Endothelial cell of hepatic sinusoid (primary cell): ENCODE results near the gene EMD.
"Not testable (repeated sequence)": the region's sequence is repeated elsewhere in the genome, so short reads cannot be mapped to it uniquely, and the experiment has no call there.

Source experiments
- in situ Hi-C: cut with HindIII; loops from 2 replicates; pipeline ENCODE4 v1.10.0; 2017; ENCODE audit warnings: low sequenced_read_pairs

Gene EMD

DNA sequence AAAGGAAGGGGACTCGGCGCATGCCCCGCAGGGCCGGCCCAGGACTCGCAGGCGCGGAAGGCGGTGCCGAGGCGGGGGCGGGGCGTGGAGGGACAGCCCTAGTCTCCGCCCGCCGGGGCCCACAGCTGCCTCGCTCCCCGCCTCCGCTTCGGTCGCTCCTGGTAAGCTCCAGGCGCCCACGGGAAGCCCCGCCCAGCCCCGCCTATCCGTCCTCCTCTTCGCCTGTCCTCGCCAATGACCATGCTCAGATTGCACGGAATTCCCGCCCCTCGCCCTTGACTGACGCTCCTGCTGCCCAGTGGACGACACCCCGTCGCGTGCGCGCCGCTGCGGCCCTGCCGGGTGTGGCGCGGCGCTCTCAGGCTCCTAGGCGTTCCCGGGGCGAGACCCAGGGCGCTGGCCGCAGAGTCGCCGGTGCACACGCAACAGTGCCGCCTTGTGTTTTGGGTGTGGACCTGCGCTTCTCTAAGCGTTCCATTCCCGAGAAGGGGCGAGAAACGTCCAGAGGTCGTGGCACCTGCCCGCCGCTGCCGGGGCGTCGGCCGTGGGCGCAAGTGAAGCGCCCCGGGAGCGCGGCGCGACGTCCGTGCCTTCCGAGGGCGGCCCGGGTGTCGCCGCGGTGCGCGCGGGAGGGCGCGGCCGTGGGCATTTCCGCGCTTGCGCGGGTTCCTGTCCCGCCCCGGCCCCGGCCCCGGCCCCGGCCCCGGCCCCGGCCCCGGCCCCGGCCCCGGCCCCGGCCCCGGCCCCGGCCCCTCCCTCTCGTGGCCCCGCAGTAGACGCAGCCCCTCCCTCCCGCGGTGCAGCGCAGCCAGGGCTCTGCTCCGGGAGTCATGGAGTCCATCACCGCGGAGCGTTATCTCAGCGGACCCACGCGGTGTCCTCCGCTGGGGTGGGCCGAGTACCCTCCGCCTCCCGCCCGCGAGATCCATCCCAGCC lies 11.0 kb downstream of the EMD start:
- in situ Hi-C loops, result not testable (repeated sequence)

DNA sequence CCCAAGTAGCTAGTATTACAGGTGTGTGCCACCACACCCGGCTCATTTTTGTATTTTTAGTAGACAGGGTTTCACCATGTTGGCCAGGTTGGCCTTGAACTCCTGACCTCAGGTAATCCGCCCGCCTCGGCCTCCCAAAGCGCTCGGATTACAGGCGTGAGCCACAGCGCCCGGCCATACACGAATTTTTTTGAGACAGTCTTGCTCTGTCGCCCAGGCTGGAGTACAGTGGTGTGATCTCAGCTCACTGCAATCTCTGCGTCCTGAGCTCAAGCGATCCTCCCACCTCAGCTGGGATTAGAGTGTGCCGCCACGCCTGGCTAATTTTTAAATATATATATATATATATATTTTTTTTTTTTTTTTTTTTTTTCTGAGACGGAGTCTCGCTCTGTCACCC lies 17.3 kb downstream of the EMD start:
- in situ Hi-C loops, result not testable (repeated sequence)

DNA sequence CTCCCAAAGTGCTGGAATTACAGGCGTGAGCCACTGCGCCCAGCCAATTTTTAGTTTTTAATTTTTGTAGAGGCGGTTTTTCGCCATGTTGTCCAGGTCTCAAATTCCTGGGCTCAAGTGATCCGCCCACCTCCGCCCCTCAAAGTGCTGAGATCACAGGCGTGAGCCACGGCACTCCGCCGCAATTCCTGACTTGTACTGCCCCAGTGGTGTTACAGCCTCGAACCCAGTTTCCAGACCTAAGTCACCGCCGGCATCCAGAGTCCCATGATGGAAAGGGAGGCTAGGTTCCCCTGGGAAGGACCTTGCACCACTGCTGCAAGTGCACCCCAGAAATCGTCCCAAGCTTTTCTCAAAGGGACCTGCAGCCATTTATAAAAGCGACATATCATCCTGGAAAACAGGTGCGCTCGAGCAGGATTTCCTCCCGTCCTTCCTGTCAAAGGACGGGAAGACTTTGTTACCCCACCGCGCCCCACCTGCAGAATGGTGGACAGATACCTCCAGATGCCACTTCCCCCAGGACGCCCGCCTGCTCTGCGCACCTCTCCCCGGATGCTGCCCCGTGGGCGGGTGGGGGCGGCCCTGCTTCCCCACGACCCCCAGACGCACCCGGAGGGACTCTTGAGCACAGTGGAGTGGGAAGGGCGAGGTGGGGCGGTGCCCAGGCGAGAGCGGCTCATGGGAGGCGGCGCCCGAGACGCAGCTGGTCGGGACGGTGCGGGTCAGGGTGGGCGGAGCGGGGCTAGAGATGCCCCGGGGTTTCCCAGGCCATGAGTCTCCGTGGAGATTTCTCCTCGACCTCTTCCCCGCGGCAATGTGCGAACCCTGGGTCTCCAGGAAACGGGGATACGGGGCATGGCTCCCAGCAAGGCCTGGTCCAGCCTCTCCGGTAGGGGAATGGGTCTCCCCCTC lies 18.1 kb downstream of the EMD start:
- in situ Hi-C loops, result no loop called here

DNA sequence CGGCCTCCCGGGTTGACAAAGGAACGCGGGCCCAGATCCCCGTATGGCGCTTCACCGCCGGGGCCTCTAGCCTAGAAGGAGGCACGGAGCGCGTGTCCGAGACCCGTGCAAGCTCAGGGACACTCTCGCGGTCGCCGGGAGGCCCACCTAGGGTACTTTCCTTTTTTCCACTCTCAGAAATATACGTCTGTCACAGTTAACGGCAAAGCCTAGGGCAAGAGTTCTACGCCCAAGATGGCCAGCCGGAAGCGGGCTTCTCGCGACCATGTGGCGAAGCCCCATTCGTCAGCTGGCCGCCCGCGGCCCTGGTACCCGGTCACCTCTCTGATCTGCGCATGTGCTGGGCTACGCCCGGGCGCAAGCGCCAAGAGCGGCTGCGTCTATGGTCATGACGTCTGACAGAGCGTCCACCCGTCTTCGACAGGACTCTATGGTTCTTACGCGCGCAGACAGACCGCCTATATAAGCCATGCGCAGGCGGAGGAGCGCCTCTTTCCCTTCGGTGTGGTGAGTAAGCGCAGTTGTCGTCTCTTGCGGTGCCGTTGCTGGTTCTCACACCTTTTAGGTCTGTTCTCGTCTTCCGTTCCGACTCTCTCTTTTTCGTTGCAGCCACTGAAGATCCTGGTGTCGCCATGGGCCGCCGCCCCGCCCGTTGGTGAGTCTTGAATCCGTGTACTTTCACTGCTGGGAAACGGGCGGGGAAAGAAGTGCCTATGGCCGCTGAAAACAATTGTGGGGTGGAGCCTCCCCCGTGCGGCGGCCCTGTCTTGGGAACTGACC lies 19.0 kb downstream of the EMD start, which contains the start of gene RPL10:
Gene RPL10 (plus strand): TSS at position 490 of the 780 bp plus-strand sequence. CDS start 143 bp downstream, at position 633.
- in situ Hi-C loops, result no loop called here

DNA sequence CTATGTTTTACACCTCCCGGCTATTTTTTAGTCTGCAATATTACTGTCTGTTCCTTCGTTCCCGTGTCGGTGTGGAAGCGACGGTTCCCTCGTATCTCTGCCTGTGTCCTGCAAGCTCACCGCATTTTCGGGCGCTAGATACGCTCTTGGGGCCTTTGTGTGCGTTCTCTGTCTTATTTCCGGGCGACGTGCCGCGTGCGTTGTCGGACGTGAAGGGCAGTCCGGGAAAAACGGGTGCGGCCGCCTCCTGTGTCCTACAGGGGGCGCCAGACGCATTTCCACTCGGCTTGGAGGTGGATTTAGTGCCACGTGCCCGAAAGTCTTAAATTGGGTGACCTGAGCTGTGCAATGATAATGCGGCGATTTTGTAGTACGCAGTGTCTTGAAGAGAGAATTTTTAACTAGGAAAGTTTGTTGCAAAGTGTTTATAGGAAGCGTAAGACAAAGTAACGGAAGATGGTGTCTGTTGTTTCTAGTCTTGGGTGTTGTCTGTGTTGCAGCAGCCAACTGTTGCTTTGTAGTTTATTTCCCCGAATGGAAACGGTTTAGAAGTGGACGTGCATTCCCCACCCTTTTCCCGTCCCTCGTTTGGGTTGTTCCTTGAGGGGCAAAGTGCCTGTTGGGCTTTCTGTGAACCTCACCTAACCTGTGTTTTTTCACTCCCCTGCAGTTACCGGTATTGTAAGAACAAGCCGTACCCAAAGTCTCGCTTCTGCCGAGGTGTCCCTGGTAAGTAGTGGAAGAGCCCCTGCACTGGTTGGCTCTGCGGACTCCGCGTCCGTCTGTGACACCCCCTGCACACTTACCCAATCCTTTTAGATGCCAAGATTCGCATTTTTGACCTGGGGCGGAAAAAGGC lies 19.8 kb downstream of the EMD start:
- in situ Hi-C loops, result no loop called here

DNA sequence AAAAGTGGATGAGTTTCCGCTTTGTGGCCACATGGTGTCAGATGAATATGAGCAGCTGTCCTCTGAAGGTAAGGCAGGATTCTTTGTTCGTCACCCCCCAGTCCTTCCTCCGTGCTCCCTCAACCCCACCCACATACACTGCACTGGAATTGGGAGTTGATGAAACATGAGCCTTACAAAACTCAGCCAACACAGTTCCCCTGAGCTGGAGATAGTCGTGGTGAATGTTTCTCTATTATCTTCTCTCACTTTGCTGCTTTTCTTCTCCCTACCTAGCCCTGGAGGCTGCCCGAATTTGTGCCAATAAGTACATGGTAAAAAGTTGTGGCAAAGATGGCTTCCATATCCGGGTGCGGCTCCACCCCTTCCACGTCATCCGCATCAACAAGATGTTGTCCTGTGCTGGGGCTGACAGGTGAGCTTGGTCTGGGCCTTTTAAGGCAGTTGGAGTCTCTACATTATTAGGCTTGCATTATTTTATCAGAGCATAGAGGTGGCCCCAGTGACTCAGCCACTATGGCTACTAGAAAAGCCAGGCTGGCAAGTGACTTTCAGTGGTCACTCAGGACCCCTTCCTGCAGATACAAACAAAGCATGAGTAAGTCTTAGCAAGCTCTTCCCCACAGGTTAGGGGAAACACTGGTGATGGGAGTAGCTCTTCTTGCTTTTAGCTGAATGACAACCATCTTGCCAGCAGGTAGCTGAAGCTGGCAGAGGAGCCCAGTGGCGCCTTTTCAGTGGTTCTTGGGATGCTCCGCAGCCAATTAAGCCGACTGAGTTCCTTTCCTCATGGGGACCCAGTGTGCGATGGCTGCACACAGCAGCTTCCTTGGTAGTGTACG lies 20.7 kb downstream of the EMD start:
- in situ Hi-C loops, result no loop called here

DNA sequence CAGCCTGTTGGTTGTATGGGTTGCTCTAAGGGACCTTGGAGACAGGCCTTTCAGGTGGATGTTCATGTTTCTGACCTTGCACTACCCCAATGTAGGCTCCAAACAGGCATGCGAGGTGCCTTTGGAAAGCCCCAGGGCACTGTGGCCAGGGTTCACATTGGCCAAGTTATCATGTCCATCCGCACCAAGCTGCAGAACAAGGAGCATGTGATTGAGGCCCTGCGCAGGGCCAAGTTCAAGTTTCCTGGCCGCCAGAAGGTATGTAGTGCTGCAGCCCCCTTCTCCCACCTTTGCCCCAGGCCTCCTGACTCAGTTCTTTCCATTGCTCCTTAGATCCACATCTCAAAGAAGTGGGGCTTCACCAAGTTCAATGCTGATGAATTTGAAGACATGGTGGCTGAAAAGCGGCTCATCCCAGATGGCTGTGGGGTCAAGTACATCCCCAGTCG lies 21.3 kb downstream of the EMD start:
- in situ Hi-C loops, result not testable (repeated sequence)

DNA sequence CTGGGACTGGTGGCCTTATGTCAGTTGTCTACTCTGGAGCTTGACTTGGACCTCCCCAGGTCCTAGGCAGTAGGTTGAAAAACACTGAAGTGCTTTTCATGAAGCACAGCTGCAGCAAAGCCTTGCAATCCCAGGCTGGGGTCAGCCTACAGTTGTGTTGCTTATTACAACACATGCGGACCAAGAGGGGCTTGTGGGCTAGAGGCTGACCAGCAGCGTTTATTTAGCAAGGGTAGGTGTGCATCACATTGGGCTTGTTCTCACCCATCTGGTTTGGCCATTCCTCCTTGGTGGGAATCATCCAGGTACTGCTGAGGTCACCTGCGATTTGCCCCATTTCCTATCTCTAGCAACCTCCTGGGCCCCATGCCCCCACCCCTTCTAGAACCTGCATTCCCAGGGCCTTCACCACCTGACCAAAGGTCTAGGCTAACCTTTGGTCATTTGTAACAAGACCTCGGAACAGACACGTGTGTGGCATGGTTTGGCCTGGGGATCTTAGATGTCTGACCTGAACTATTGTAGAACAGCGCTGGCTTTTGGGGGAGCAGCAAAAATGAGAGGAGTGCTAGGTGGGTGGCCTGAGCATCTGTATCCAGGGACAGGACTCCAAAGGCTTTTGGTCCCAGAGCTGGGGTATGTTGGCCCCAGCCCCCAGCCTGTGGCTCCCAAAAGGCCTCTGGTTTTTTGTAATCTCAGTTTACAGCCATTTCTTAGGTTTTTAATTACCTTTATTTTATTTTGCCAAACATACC lies 22.1 kb downstream of the EMD start:
- in situ Hi-C loops, result no loop called here

DNA sequence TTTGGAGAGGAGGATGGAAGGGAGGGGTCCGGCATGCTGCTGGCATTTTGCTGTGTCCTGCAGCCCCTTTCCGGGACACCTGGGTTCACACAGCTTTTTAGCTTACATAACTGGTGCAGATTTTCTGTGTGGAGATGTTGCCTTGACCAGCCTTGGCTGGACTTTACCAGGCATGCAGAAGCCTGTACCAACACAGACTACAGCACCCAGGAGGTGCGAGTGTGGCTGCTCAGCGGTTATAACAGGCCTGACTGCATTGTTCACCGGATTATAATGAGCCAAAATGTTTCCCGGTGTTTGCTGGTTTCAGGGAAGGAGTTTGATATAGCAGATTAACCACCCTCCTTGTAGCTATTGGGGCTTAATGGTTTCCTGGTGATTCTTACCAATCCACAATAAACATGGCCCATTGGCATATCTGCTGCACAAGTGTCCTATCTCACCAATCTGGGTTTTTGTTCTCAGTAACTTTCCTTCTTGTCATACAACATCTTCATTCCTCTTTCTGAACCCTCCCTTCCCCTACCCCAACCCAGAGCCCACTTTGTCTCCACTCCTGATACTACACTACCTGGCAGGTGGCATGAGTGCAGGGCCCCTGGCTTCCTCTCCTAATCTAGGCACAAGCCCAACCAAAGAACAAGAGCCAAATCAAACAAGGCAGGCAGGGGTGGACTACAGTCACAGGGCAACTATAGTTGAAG lies 23.0 kb downstream of the EMD start:
- in situ Hi-C loops, result no loop called here

DNA sequence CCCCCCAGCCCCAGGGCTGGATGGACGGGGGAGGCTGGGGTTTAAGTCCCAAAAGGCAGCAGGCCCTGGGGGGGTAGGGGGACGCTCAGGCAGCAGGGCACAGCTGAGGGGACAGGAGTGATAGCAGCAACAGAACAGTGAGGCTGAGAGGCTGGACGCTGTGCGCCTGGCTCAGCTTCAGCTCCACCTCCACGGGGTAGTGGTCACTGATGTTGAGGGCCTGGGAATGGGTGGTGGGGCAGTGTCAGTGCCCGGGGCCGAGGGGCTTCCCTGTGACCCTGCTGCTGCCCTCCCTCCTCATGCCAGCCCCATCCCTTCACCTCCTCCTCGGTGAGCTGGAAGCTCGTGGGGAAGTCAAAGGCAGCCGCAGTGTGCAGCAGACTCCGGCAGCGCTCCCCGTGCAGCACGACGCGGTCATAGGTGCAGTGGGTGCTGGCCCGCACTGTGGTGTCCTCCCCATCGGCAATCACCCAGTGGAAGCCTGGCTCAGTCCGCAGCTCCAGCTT lies 23.6 kb downstream of the EMD start:
- in situ Hi-C loops, result no loop called here

DNA sequence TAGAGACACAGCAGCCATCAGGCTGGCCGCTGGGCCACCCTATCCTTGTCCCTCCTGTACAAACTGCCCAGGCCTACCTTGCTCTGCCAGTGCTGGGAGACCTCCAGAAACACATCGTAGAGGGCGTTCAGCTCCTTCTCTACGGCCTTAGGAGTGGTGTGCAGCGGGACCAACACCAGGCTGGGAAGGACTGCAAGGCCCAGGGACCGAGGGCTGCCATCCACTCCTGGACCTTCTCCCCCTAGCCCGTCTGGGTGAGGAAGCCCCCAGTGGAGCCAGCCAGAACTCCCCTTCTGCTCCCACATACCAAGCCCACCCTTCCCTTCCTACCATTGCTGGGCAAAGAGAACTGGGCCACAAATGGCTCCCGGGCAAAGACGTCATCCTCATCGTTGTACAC lies 24.1 kb downstream of the EMD start:
- in situ Hi-C loops, result no loop called here

DNA sequence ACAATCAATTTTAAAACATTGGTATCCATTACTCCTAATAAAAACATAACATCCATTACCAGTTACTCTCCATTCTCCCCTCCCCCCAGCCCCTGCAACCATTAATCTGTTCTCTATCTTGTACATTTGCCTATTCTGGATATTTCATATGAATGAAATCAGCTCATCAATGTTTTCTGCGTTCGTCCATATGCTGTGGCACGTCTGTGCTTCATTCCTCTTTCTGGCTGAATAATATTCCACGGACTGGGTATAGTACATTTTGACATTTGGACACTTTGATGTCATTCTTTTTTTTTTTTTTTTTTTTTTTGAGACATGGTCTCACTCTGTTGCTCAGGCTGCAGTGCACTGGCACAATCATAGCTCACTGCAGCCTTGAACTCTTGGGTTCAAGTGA lies 24.8 kb downstream of the EMD start:
- in situ Hi-C loops, result no loop called here

DNA sequence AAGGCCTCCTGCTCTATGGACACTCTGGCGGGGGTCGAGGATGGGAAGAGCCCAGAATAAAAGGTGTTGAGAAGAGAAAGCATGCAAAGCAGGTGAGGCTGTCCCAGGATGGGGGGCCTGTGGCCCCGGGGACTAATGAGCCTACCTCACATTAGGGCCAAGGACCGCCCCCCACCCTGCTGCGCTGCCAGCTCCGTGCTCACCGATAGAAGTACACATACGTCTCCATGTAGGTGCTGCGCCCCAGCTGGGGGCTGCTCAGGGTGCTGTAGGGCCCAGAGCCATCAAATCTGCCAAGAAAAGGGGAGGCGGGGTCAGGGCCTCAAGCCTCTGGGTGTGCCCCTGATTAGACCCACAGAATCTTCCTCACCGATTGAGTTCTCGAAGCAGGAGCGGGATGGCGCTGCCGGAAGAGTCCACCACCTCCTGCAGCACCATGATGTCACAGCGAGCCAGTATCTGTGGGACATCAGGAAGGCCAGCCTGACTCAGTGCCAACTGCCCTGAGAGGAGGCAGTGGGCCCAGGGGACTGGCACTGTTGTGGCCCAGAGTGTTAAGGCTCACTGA lies 25.6 kb downstream of the EMD start:
- in situ Hi-C loops, result no loop called here

DNA sequence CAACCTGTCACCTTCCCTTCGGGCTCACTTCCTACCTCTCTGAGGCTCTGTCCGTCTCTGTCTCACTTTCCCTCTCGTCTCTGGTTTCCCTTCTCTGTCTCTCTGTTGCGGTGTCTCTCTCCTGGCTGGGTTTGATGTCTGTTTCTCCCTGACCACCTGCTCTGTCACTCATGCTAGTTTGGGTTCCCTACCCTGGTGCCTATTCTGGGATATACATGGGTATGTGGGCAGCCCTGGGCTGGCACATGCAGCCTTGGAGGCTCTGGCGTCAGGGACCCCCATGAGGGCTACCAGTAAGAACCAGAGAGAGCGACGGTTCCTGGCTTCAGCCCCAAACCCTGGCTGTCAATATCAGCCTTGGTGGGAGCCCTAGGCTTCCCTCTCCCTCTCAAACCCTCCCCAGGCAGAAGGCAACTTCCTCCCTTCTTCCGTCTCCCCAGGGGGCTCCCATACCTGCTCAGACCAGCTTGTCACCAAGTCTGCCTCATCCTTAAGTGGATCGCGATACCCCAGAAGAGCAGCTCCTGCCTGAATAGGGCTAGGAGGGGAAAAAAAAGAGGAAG lies 29.6 kb downstream of the EMD start:
- in situ Hi-C loops, result no loop called here

DNA sequence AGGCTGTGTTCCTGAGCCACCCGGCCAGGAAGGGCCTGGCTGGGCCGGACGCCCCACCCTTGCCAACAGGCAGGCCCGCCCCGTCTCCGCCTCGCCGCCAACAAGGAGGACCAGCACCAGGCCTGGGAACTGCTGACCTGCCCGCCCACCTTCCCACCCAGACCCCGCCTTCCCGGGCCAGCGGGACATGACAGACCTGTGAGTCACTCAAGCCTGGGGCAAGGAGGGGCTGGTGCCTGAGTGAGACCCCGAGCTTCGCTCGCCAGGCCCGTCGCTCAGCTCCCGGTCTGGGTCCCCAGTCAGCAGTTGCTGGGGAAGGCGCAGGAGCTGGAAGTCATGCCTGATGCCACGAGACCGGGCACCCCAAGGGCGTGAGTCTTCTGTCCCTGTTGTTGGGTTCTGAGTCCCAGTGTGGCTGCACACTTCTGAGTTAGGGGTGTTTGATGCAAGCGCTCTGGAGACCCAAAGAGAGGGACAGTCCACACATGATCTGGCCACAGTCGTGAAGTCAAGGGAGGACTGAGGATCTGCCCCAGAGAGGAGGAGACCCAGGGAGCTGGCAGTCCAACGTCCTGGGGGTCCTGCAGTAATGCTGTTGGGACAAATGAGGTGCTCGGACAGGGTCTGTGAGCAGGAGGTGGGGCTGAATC lies 30.3 kb downstream of the EMD start, which contains the start of gene DNASE1L1:
Gene DNASE1L1 (minus strand): TSS at position 33 of the 650 bp plus-strand sequence. CDS start 3,686 bp downstream, outside the sequence.
- in situ Hi-C loops, result no loop called here

DNA sequence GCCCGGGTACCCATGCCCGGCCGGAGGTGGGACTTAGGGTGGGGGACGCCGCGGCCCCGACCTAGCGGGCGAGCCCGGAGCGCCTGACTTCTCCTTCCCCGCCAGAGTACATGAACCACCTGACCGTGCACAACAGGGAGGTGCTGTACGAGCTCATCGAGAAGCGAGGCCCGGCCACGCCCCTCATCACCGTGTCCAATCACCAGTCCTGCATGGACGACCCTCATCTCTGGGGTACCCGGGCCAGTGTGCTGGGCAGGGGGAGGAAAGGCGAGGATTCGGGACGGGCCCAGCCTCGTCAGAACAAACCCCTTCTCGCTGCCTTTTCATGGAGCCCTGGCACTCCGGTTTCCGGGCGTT lies 32.9 kb downstream of the EMD start:
- in situ Hi-C loops, result no loop called here
